IMR-90 (cell line): ENCODE data around the gene DSN1. TPM values are rescaled to one million over a fixed set of nuclear protein-coding genes. Genes with fewer than 3 reads are reported as not detected.

Source experiments
- ATAC-seq: fragments of 200-7000 bp; cut with Tn5 transposase; 2 replicates; pipeline ENCODE4 v1.9.1; 2020; ENCODE audit warnings: low read depth, mild to moderate bottlenecking, moderate library complexity
- BruUV-seq: library from RNA; stranded (reverse); fragments of 400-500 nt; replicated peaks from 2 replicates; lab custom pipeline; 2021; lab: Mats Ljungman, UMichigan
- CTCF ChIA-PET: fragments of 300-600 bp; formaldehyde crosslinking; extraction: SDS; loops from one replicate; lab custom pipeline; 2021; ENCODE audit warnings: antibody characterized with exemption; lab: Yijun Ruan, JAX
- POLR2A ChIA-PET: fragments of 300-600 bp; sonication (Branson Sonifier 250); formaldehyde crosslinking; loops from one replicate; lab custom pipeline; 2022; ENCODE audit warnings: antibody characterized with exemption; ENCODE audit not compliant: unreplicated experiment; lab: Charles Lee
- DNase-seq: peaks from one replicate; pipeline ENCODE4 v3.0.0; 2013
- H2AFZ ChIP-seq: replicated peaks from 2 replicates; pipeline ENCODE3; 2013; ENCODE audit warnings: low read length, mild to moderate bottlenecking; ENCODE audit not compliant: poor library complexity
- H2AK5ac ChIP-seq: 2 replicates; pipeline ENCODE4 v1.6.1; 2013; ENCODE audit warnings: low read depth, low read length, inconsistent platforms
- H2AK9ac ChIP-seq: replicated peaks from 2 replicates; pipeline ENCODE3; 2013; ENCODE audit warnings: mild to moderate bottlenecking, low read depth, low read length, moderate library complexity; ENCODE audit not compliant: poor library complexity
- H2BK120ac ChIP-seq: 2 replicates; pipeline ENCODE4 v1.6.1; 2013; ENCODE audit warnings: low read depth, low read length, inconsistent platforms
- H2BK15ac ChIP-seq: 3 replicates; pipeline ENCODE4 v1.6.1; 2013; ENCODE audit warnings: low read depth, low read length, inconsistent platforms
- H2BK20ac ChIP-seq: 2 replicates; pipeline ENCODE4 v1.6.1; 2013; ENCODE audit warnings: low read depth, mild to moderate bottlenecking, inconsistent platforms, low read length, moderate library complexity
- H2BK5ac ChIP-seq: 2 replicates; pipeline ENCODE4 v1.6.1; 2013; ENCODE audit warnings: mild to moderate bottlenecking, low read depth, low read length, inconsistent platforms; ENCODE audit not compliant: poor library complexity, severe bottlenecking
- H3K14ac ChIP-seq: replicated peaks from 2 replicates; pipeline ENCODE4 v1.6.1; 2013; ENCODE audit warnings: low read depth, low read length, inconsistent platforms
- H3K18ac ChIP-seq: 2 replicates; pipeline ENCODE4 v1.6.1; 2013; ENCODE audit warnings: low read depth, low read length, control low read depth
- H3K23ac ChIP-seq: 2 replicates; pipeline ENCODE4 v1.6.1; 2013; ENCODE audit warnings: low read depth, low read length, inconsistent platforms
- H3K27ac ChIP-seq: 2 replicates; pipeline ENCODE4 v1.5.1; 2013; ENCODE audit warnings: mild to moderate bottlenecking, control low read depth, low read length; ENCODE audit not compliant: insufficient read depth
- H3K27me3 ChIP-seq: 2 replicates; pipeline ENCODE4 v1.6.1; 2013; ENCODE audit warnings: low read length; ENCODE audit not compliant: control insufficient read depth, insufficient read depth
- H3K36me3 ChIP-seq: 2 replicates; pipeline ENCODE4 v1.6.1; 2013; ENCODE audit warnings: low read length, mixed read lengths; ENCODE audit not compliant: control insufficient read depth, insufficient read depth
- H3K4ac ChIP-seq: 2 replicates; pipeline ENCODE4 v1.6.1; 2013; ENCODE audit warnings: low read depth, low read length, inconsistent platforms
- H3K4me1 ChIP-seq: 2 replicates; pipeline ENCODE4 v1.6.1; 2013; ENCODE audit warnings: low read length, mixed read lengths; ENCODE audit not compliant: control insufficient read depth, insufficient read depth
- H3K4me2 ChIP-seq: 2 replicates; pipeline ENCODE4 v1.6.1; 2013; ENCODE audit warnings: low read depth, mild to moderate bottlenecking, control low read depth, low read length, moderate library complexity
- H3K4me3 ChIP-seq: 2 replicates; pipeline ENCODE4 v1.5.1; 2013; ENCODE audit warnings: low read depth, mild to moderate bottlenecking, control low read depth, low read length, moderate library complexity; ENCODE audit not compliant: insufficient read depth
- H3K56ac ChIP-seq: 2 replicates; pipeline ENCODE4 v1.6.1; 2013; ENCODE audit warnings: low read length, inconsistent platforms; ENCODE audit not compliant: insufficient read depth; ENCODE audit errors: extremely low read depth
- H3K79me1 ChIP-seq, 2 experiments: 2 replicates each; pipeline ENCODE4 v1.6.1; 2013; ENCODE audit warnings: low read length in 2 of 2, inconsistent platforms in 1 of 2, low read depth in 1 of 2
- H3K9ac ChIP-seq: 2 replicates; pipeline ENCODE4 v1.6.1; 2013; ENCODE audit warnings: low read depth, low read length, control low read depth
- H3K9me1 ChIP-seq: 2 replicates; pipeline ENCODE4 v1.6.1; 2013; ENCODE audit warnings: low read length, inconsistent platforms; ENCODE audit not compliant: insufficient read depth
- H3K9me3 ChIP-seq: 2 replicates; pipeline ENCODE4 v1.6.1; 2013; ENCODE audit warnings: low read length; ENCODE audit not compliant: control insufficient read depth, insufficient read depth
- H4K20me1 ChIP-seq: 2 replicates; pipeline ENCODE4 v1.6.1; 2013; ENCODE audit warnings: low read length, inconsistent platforms; ENCODE audit not compliant: insufficient read depth
- H4K5ac ChIP-seq: 2 replicates; pipeline ENCODE4 v1.6.1; 2013; ENCODE audit warnings: mild to moderate bottlenecking, low read depth, low read length, control low read depth
- H4K8ac ChIP-seq, 2 experiments: 2 replicates each; pipeline ENCODE4 v1.6.1; 2013; ENCODE audit warnings: low read depth in 2 of 2, low read length in 2 of 2, control low read depth in 1 of 2, inconsistent platforms in 1 of 2
- H4K91ac ChIP-seq: 2 replicates; pipeline ENCODE4 v1.6.1; 2013; ENCODE audit warnings: low read depth, low read length, inconsistent platforms; ENCODE audit not compliant: insufficient read depth
- CTCF ChIP-seq: conservative IDR thresholded peaks from 2 replicates; pipeline ENCODE4 v1.5.1; 2012; ENCODE audit warnings: mild to moderate bottlenecking, low read depth, low read length, improper control_type of control experiment
- MAFK ChIP-seq: IDR thresholded peaks from 2 replicates; pipeline ENCODE4 v1.6.1; 2012; ENCODE audit warnings: low read depth, low read length, improper control_type of control experiment
- RAD21 ChIP-seq: IDR thresholded peaks from 2 replicates; pipeline ENCODE4 v1.6.1; 2012; ENCODE audit warnings: low read length, improper control_type of control experiment
- WGBS, 2 experiments: methylation state at CpG; one replicate each; pipeline versions ENCODE4 v1.1.5 to v1.1.7; 2013; ENCODE audit warnings: missing lambda C conversion rate in 2 of 2; ENCODE audit not compliant: insufficient read length in 1 of 2; ENCODE audit errors: extremely low coverage in 2 of 2; 5-methylcytosine and 5-hydroxymethylcytosine counted together
- dilution Hi-C: fragments of 300-500 bp; cut with HindIII; formaldehyde crosslinking; loops from one replicate; pipeline ENCODE4 v1.14.3; 2018; ENCODE audit warnings: low sequenced_read_pairs; ENCODE audit not compliant: unreplicated experiment
- in situ Hi-C: fragments of 300-500 bp; cut with MboI; formaldehyde crosslinking; loops from 3 replicates; pipeline ENCODE4 v1.14.3; 2019; ENCODE audit warnings: low sequenced_read_pairs, inconsistent platforms, mixed read lengths
- intact Hi-C: fragments of 100-400 bp; cut with micrococcal nuclease; formaldehyde crosslinking; loops from 2 replicates; pipeline ENCODE4 v1.10.0; 2022
- polyA plus RNA-seq, 3 experiments: library from polyadenylated mRNA; depleted of rRNA; stranded (reverse); fragments of >200 nt; gene quantifications; 2 replicates each; pipeline ENCODE4 v1.2.3, GENCODE V29; 2012; ENCODE audit warnings: low replicate concordance in 1 of 3
- total RNA-seq: library from RNA; depleted of rRNA; stranded (reverse); fragments of >200 nt; gene quantifications from 2 replicates; pipeline ENCODE4 v1.2.3, GENCODE V29; 2012

Gene DSN1
- total and polyA plus RNA-seq, 2 of the 4 experiments (the other 2 are of a cell fraction), result 10.5 to 16.3 TPM

- Histone ChIP-seq H2BK20ac (no peak overlapping the region), H3K27ac (no peak overlapping the region), H3K9me1 (peaks cover 4% of the 10 kb centered on the region), H3K4ac (no peak overlapping the region), H4K5ac (no peak overlapping the region), H3K18ac (no peak overlapping the region), H3K23ac (no peak overlapping the region), H4K91ac (no peak overlapping the region), H3K56ac (no peak overlapping the region), H4K20me1 (peaks cover 8% of the 10 kb centered on the region; the same call in 1 of the 2 replicates), H2AFZ (no peak overlapping the region), H3K36me3 (no peaks in the 10 kb centered on the region), H3K4me3 (no peak overlapping the region), H2AK5ac (no peak overlapping the region), H4K8ac (no peak overlapping the region), H2AK9ac (no peak overlapping the region), H3K9me3 (no peaks in the 10 kb centered on the region), H2BK120ac (no peak overlapping the region), H3K79me1 (peaks cover 17 to 18% of the 10 kb centered on the region in 2 experiments), H2BK15ac (no peak overlapping the region), H3K4me1 (no peaks in the 10 kb centered on the region), H2BK5ac (no peak overlapping the region), H3K27me3 (no peaks in the 10 kb centered on the region), H3K4me2 (no peak overlapping the region), H3K9ac (no peak overlapping the region), H3K14ac (no peak overlapping the region)
- dilution Hi-C loops, result no loop called here
- intact Hi-C loops, result no loop called here
- peak; percentile 48 for ATAC-seq
- POLR2A ChIA-PET, result no interaction called here
- in situ Hi-C loops, result no loop called here
- no CpG with 5 or more reads among the region's 3 CpGs for WGBS, 2 experiments
- TF ChIP-seq CTCF (peak; percentile 35), RAD21 (peak; percentile 45; the same call in 1 of the 2 replicates), MAFK (no peak)
- CTCF ChIA-PET, result no interaction called here
- no TSS peak for BruUV-seq
- DNase-seq, result peak; percentile 56
Measured at GRCh38 chr20:36728986-36729385, 44.6 kb downstream of the DSN1 start.
